ENCODE measurements around the gene AVPI1. TPM values are rescaled to one million over a fixed set of nuclear protein-coding genes. Genes with fewer than 3 reads are reported as not detected.

The AVPI1 gene
- total RNA-seq, 1 donor from 2014 or later: 5.6 TPM

DNA sequence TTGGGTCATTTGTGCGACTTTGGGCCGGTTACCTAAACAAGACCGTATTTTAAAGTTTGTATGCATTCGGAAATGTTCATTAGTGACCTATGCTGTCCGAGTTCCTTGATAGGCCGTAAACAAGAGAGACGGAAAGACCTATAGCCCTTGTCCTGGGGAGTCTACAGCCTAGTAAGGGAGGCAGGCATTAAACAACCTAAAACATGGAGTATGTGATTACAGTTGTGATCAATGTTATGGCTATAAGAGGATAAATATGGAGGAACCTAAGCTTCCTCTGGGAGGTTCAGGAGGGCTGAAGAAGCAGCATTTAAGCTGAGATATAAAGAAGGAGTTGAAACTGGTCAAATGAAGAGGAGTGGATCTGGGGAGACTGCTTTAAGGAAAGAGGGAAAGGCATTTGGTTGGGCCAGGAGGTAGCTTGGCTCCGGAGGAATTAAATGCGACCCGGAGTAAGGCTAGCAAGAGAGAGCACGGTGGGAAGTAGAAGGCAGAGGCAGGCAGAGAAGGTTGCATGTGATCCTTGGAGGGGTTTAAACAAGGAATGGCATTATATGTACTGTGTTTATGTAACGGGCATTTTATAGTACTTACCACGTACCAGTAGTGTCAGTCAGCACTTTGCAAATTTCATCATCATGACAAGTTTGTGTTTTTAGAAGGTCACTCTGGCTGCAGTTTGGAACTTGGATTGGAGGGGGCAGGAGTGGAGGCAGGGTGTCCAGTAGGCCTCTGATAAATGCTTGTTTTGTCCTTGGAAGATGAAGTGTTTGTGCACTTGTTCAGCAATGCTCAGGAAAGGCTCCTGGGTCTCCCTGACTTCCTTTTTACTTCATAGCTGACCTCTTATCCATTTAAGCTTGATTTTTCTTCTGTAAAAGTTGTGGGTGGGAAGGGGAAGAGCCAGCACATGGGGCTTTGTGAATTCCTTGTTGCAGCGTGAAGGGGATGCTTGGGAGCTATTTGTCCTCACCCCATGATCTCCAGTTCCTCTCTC is 1.0 kb upstream of the AVPI1 start:
- H3K27ac Mint-ChIP-seq (ENCODE audit: unreplicated experiment): peak overlapping the region; percentile 80
- FAIRE-seq (no peak), DNase-seq (ENCODE audit: low read depth) (peak; percentile 62)
- H3K9me3 ChIP-seq (ENCODE audit: insufficient read depth, low read depth, low read length): no peaks in the 10 kb centered on the region
- peak overlapping the region; percentile 30 for H3K4me3 ChIP-seq (ENCODE audit: insufficient read depth, low read depth, low read length)
- H3K4me1 Mint-ChIP-seq (ENCODE audit: low read depth, unreplicated experiment): peaks cover 20% of the 10 kb centered on the region
- H3K4me1 ChIP-seq (ENCODE audit: insufficient read depth, low read length): peaks cover 42% of the 10 kb centered on the region
- H3K4me2 ChIP-seq (ENCODE audit: low read length): peak overlapping the region; percentile 89
- peak overlapping the region; percentile 74 for H3K9ac ChIP-seq (ENCODE audit: low read length)
- no peaks in the 10 kb centered on the region for H3K27me3 ChIP-seq (ENCODE audit: insufficient read depth, low read length)
- no peaks in the 10 kb centered on the region for H4K20me1 ChIP-seq (ENCODE audit: insufficient read depth, low read length)
- H3K36me3 ChIP-seq (ENCODE audit: insufficient read depth, low read length): no peaks in the 10 kb centered on the region
- H3K79me2 ChIP-seq (ENCODE audit: insufficient read depth, low read length): no peaks in the 10 kb centered on the region
- no peaks in the 10 kb centered on the region for H3K9me3 Mint-ChIP-seq (ENCODE audit: unreplicated experiment)
- peak overlapping the region; percentile 80 for H3K27ac ChIP-seq (ENCODE audit: low read depth, low read length)
- no peaks in the 10 kb centered on the region for H3K36me3 Mint-ChIP-seq (ENCODE audit: low read depth, unreplicated experiment)
- H2AFZ ChIP-seq (ENCODE audit: low read depth, low read length): peak overlapping the region; percentile 62
- H3K27me3 Mint-ChIP-seq (ENCODE audit: low read depth, unreplicated experiment): no peaks in the 10 kb centered on the region
- peak overlapping the region; percentile 23 for H3K4me3 Mint-ChIP-seq (ENCODE audit: unreplicated experiment)
- TF ChIP-seq, protein P1, sequence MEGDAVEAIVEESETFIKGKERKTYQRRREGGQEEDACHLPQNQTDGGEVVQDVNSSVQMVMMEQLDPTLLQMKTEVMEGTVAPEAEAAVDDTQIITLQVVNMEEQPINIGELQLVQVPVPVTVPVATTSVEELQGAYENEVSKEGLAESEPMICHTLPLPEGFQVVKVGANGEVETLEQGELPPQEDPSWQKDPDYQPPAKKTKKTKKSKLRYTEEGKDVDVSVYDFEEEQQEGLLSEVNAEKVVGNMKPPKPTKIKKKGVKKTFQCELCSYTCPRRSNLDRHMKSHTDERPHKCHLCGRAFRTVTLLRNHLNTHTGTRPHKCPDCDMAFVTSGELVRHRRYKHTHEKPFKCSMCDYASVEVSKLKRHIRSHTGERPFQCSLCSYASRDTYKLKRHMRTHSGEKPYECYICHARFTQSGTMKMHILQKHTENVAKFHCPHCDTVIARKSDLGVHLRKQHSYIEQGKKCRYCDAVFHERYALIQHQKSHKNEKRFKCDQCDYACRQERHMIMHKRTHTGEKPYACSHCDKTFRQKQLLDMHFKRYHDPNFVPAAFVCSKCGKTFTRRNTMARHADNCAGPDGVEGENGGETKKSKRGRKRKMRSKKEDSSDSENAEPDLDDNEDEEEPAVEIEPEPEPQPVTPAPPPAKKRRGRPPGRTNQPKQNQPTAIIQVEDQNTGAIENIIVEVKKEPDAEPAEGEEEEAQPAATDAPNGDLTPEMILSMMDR (IDR thresholded peaks at IDR 0.05; ENCODE audit: insufficient read depth, low read depth, low read length): no peak
- TF ChIP-seq EZH2 (IDR thresholded peaks at IDR 0.05; ENCODE audit: insufficient read depth, low read length): no peak

- Histone ChIP-seq H3K27me3 (ENCODE audit: insufficient read depth, low read length) (no peaks in the 10 kb centered on the region), H4K20me1 (ENCODE audit: insufficient read depth, low read length) (no peaks in the 10 kb centered on the region), H3K4me1 (ENCODE audit: insufficient read depth, low read length) (peaks cover 42% of the 10 kb centered on the region), H3K9ac (ENCODE audit: low read length) (peak overlapping the region; percentile 81), H3K4me2 (ENCODE audit: low read length) (peak overlapping the region; percentile 89), H2AFZ (ENCODE audit: low read depth, low read length) (peak overlapping the region; percentile 81), H3K79me2 (ENCODE audit: insufficient read depth, low read length) (no peaks in the 10 kb centered on the region), H3K4me3 (ENCODE audit: insufficient read depth, low read depth, low read length) (peak overlapping the region; percentile 66), H3K27ac (ENCODE audit: low read depth, low read length) (peak overlapping the region; percentile 62), H3K9me3 (ENCODE audit: insufficient read depth, low read depth, low read length) (no peaks in the 10 kb centered on the region), H3K36me3 (ENCODE audit: insufficient read depth, low read length) (no peaks in the 10 kb centered on the region)
- FAIRE-seq (no peak), DNase-seq (ENCODE audit: low read depth) (no peak)
- Mint-ChIP-seq H3K36me3 (ENCODE audit: low read depth, unreplicated experiment) (no peaks in the 10 kb centered on the region), H3K27ac (ENCODE audit: unreplicated experiment) (no peak overlapping the region), H3K4me3 (ENCODE audit: unreplicated experiment) (peak overlapping the region; percentile 84), H3K9me3 (ENCODE audit: unreplicated experiment) (no peaks in the 10 kb centered on the region), H3K4me1 (ENCODE audit: low read depth, unreplicated experiment) (peaks cover 20% of the 10 kb centered on the region), H3K27me3 (ENCODE audit: low read depth, unreplicated experiment) (no peaks in the 10 kb centered on the region)
- TF ChIP-seq, protein P1 (IDR thresholded peaks at IDR 0.05; ENCODE audit: insufficient read depth, low read depth, low read length): no peak
- TF ChIP-seq EZH2 (IDR thresholded peaks at IDR 0.05; ENCODE audit: insufficient read depth, low read length): no peak
Observed at GRCh38 chr10:97686301-97686961, 610 bp downstream of the AVPI1 start.

All from astrocyte (in vitro differentiated cells and primary cell).